GM18511 (cell line): ENCODE measurements around the gene TNP2.

ENCODE experiments used
- ATAC-seq: cut with Tn5 transposase; IDR thresholded peaks from one replicate; pipeline ENCODE4 v1.9.1; 2021; ENCODE audit warnings: mild to moderate bottlenecking, moderate library complexity; ENCODE audit not compliant: unreplicated experiment

Gene TNP2

GRCh38 chr16:11258553-11259492, 10.3 kb downstream of the TNP2 start:
- no peak for ATAC-seq

GRCh38 chr16:11257131-11257938, 11.8 kb downstream of the TNP2 start:
- ATAC-seq = no peak

- no peak for ATAC-seq
Observed at GRCh38 chr16:11256661-11257130, 12.4 kb downstream of the TNP2 start.

GRCh38 chr16:11255737-11256660, 13.1 kb downstream of the TNP2 start, which contains the start of gene SOCS1:
TSS of gene SOCS1 (minus strand) at chr16:11256204. CDS start at chr16:11255478, 726 bp downstream.
- peak; percentile 62 for ATAC-seq

- ATAC-seq = peak; percentile 4
Observed at GRCh38 chr16:11254913-11255736, 14.0 kb downstream of the TNP2 start.

GRCh38 chr16:11253995-11254912, 14.9 kb downstream of the TNP2 start:
- no peak for ATAC-seq

GRCh38 chr16:11253009-11253994, 15.8 kb downstream of the TNP2 start:
- no peak for ATAC-seq

- no peak for ATAC-seq
Observed at GRCh38 chr16:11252482-11252931, 16.6 kb downstream of the TNP2 start.

- ATAC-seq = no peak
Observed at GRCh38 chr16:11251525-11252481, 17.3 kb downstream of the TNP2 start.

GRCh38 chr16:11250786-11251524, 18.2 kb downstream of the TNP2 start:
- no peak for ATAC-seq

- ATAC-seq = no peak
Observed at GRCh38 chr16:11250091-11250785, 18.9 kb downstream of the TNP2 start.

GRCh38 chr16:11249233-11250061, 19.7 kb downstream of the TNP2 start:
- ATAC-seq = no peak

GRCh38 chr16:11248133-11248532, 21.0 kb downstream of the TNP2 start:
- ATAC-seq = no peak

- ATAC-seq = no peak
Observed at GRCh38 chr16:11245988-11246387, 23.1 kb downstream of the TNP2 start.
